H1 (cell line): ENCODE results near the gene LYVE1. TPM values are rescaled to one million over a fixed set of nuclear protein-coding genes. Genes with fewer than 3 reads are reported as not detected.

Experiments used
- CTCF ChIA-PET: fragments of 300-600 bp; sonication (Branson Sonifier 250); formaldehyde crosslinking; loops from one replicate; lab custom pipeline; 2021; ENCODE audit not compliant: partially characterized antibody; lab: Charles Lee
- POLR2A ChIA-PET: fragments of 300-600 bp; sonication (Branson Sonifier 250); formaldehyde crosslinking; loops from one replicate; lab custom pipeline; 2021; ENCODE audit warnings: inconsistent platforms; ENCODE audit not compliant: partially characterized antibody; lab: Charles Lee
- DNase-seq, 2 experiments: peaks; one replicate each; pipeline versions ENCODE4 v3.0.0 to v3.0.0-alpha.2; 2010 to 2022; ENCODE audit warnings: low spot score in 2 of 2, low read depth in 1 of 2, mixed read lengths in 1 of 2
- FAIRE-seq: peaks from 2 replicates; lab custom pipeline; 2011; peaks lifted over from hg19 to GRCh38; lab: Jason Lieb, UNC
- H2AFZ ChIP-seq: 2 replicates; pipeline ENCODE4 v1.8.1; 2012; ENCODE audit warnings: low read length, inconsistent platforms
- H2AK5ac ChIP-seq: 2 replicates; pipeline ENCODE4 v1.6.1; 2013; ENCODE audit warnings: low read depth, low read length
- H2BK120ac ChIP-seq: replicated peaks from 2 replicates; pipeline ENCODE3; 2013; ENCODE audit warnings: low read depth, low read length, inconsistent platforms
- H2BK12ac ChIP-seq: 2 replicates; pipeline ENCODE4 v1.6.1; 2013; ENCODE audit warnings: low read depth, low read length
- H2BK15ac ChIP-seq: 2 replicates; pipeline ENCODE4 v1.6.1; 2013; ENCODE audit warnings: low read length
- H2BK20ac ChIP-seq: 2 replicates; pipeline ENCODE4 v1.6.1; 2013; ENCODE audit warnings: low read length
- H2BK5ac ChIP-seq: 2 replicates; pipeline ENCODE4 v1.6.1; 2013; ENCODE audit warnings: low read depth, low read length
- H3K14ac ChIP-seq: 2 replicates; pipeline ENCODE4 v1.6.1; 2013; ENCODE audit warnings: inconsistent platforms; ENCODE audit not compliant: insufficient read length
- H3K18ac ChIP-seq: 2 replicates; pipeline ENCODE4 v1.6.1; 2013; ENCODE audit warnings: low read length; ENCODE audit errors: extremely low read depth
- H3K23ac ChIP-seq: 2 replicates; pipeline ENCODE4 v1.6.1; 2013; ENCODE audit warnings: inconsistent platforms; ENCODE audit not compliant: insufficient read length
- H3K23me2 ChIP-seq: 2 replicates; pipeline ENCODE4 v1.6.1; 2013; ENCODE audit warnings: low read depth, low read length
- H3K27ac ChIP-seq: 2 replicates; pipeline ENCODE4 v1.6.1; 2011; ENCODE audit warnings: low read depth, low read length, inconsistent platforms
- H3K27me3 ChIP-seq, 4 experiments: replicated peaks in 1 of 4; 1 replicate in 1 of 4; 2 replicates in 3 of 4; pipeline versions ENCODE4 v1.6.1 to v1.8.1; 2011 to 2013; ENCODE audit warnings: low read length in 3 of 4, mild to moderate bottlenecking in 3 of 4, inconsistent platforms in 2 of 4, mixed read lengths in 2 of 4, moderate library complexity in 1 of 4; ENCODE audit not compliant: control insufficient read depth in 3 of 4, insufficient read depth in 3 of 4; ENCODE audit errors: extremely low read depth in 1 of 4
- H3K36me3 ChIP-seq, 4 experiments: 2 replicates each; pipeline versions ENCODE4 v1.6.1 to v1.8.1; 2011 to 2013; ENCODE audit warnings: mild to moderate bottlenecking in 4 of 4, low read length in 3 of 4, moderate library complexity in 2 of 4, control low read depth in 1 of 4, inconsistent platforms in 1 of 4; ENCODE audit not compliant: insufficient read depth in 4 of 4, control insufficient read depth in 2 of 4
- H3K4ac ChIP-seq: replicated peaks from 2 replicates; pipeline ENCODE3; 2013; ENCODE audit warnings: low read length, low read depth, mixed read lengths, inconsistent platforms; ENCODE audit not compliant: insufficient read length
- H3K4me1 ChIP-seq, 4 experiments: replicated peaks in 1 of 4; 1 replicate in 1 of 4; 2 replicates in 3 of 4; pipeline versions ENCODE4 v1.6.1 to v1.8.1; 2011 to 2013; ENCODE audit warnings: low read length in 3 of 4, inconsistent platforms in 2 of 4, mixed read lengths in 1 of 4; ENCODE audit not compliant: insufficient read depth in 4 of 4, control insufficient read depth in 3 of 4
- H3K4me2 ChIP-seq, 2 experiments: 2 replicates each; pipeline versions ENCODE4 v1.6.1 to v1.8.1; 2011 to 2013; ENCODE audit warnings: low read depth in 2 of 2, low read length in 2 of 2, control low read depth in 1 of 2, inconsistent platforms in 1 of 2, mild to moderate bottlenecking in 1 of 2; ENCODE audit not compliant: insufficient read depth in 1 of 2
- H3K4me3 ChIP-seq, 4 experiments: fragments of 200-600, 300-600 bp in 1 of 4; sonication (generic), shearing (Covaris generic), sonication (Bioruptor Twin) in 1 of 4; 2 replicates each; pipeline versions ENCODE4 v1.5.1 to v1.8.1; 2011 to 2016; ENCODE audit warnings: low read length in 4 of 4, low read depth in 3 of 4, control low read depth in 2 of 4, inconsistent platforms in 2 of 4, mild to moderate bottlenecking in 2 of 4, mixed read lengths in 1 of 4, moderate library complexity in 1 of 4; ENCODE audit not compliant: insufficient read depth in 2 of 4; ENCODE audit errors: extremely low read depth in 1 of 4
- H3K56ac ChIP-seq: replicated peaks from 2 replicates; pipeline ENCODE3; 2013; ENCODE audit warnings: low read depth, mild to moderate bottlenecking, mixed read lengths, low read length, inconsistent platforms; ENCODE audit not compliant: insufficient read length
- H3K79me1 ChIP-seq: 2 replicates; pipeline ENCODE4 v1.6.1; 2013; ENCODE audit warnings: low read depth, low read length, control low read depth
- H3K79me2 ChIP-seq, 2 experiments: 2 replicates each; pipeline versions ENCODE4 v1.6.1 to v1.8.1; 2012 to 2013; ENCODE audit warnings: low read length in 2 of 2, mild to moderate bottlenecking in 2 of 2, inconsistent platforms in 1 of 2; ENCODE audit not compliant: insufficient read depth in 2 of 2, control insufficient read depth in 1 of 2
- H3K9ac ChIP-seq, 4 experiments: replicated peaks in 1 of 4; 1 replicate in 1 of 4; 2 replicates in 3 of 4; pipeline versions ENCODE4 v1.6.1 to v1.8.1; 2011 to 2013; ENCODE audit warnings: low read depth in 3 of 4, low read length in 3 of 4, control low read depth in 2 of 4, mild to moderate bottlenecking in 2 of 4, moderate library complexity in 2 of 4, inconsistent platforms in 1 of 4; ENCODE audit errors: extremely low read depth in 1 of 4
- H3K9me3 ChIP-seq, 2 experiments: 2 replicates each; pipeline versions ENCODE4 v1.6.1 to v1.8.1; 2012 to 2013; ENCODE audit warnings: mild to moderate bottlenecking in 2 of 2, moderate library complexity in 2 of 2, control low read depth in 1 of 2, inconsistent platforms in 1 of 2, low read depth in 1 of 2, low read length in 1 of 2, mixed read lengths in 1 of 2; ENCODE audit not compliant: insufficient read depth in 2 of 2
- H4K20me1 ChIP-seq, 2 experiments: replicated peaks in 1 of 2; 2 replicates each; pipeline versions ENCODE3 to v1.8.1; 2011 to 2013; ENCODE audit warnings: inconsistent platforms in 2 of 2, low read length in 2 of 2, mild to moderate bottlenecking in 1 of 2; ENCODE audit not compliant: insufficient read depth in 2 of 2, control insufficient read depth in 1 of 2
- H4K5ac ChIP-seq: 2 replicates; pipeline ENCODE4 v1.6.1; 2013; ENCODE audit warnings: low read length, low read depth, mixed read lengths, inconsistent platforms; ENCODE audit not compliant: insufficient read length
- H4K8ac ChIP-seq: 2 replicates; pipeline ENCODE4 v1.8.0; 2013; ENCODE audit warnings: mild to moderate bottlenecking, moderate library complexity, low read length, inconsistent platforms; ENCODE audit not compliant: insufficient read depth; ENCODE audit errors: extremely low read depth
- H4K91ac ChIP-seq: replicated peaks from 2 replicates; pipeline ENCODE3; 2013; ENCODE audit warnings: low read length, mixed read lengths, inconsistent platforms; ENCODE audit not compliant: insufficient read length
- CHD1 ChIP-seq: IDR thresholded peaks from 2 replicates; pipeline ENCODE4 v1.6.1; 2012; ENCODE audit warnings: low read depth, low read length, improper control_type of control experiment
- CREB1 ChIP-seq: IDR thresholded peaks from 2 replicates; pipeline ENCODE4 v1.6.1; 2012; ENCODE audit warnings: inconsistent platforms
- EZH2 ChIP-seq: fragments of 200-600 bp; sonication (generic); IDR thresholded peaks from 2 replicates; pipeline ENCODE4 v1.7.1; 2012; ENCODE audit warnings: low read depth, mild to moderate bottlenecking, moderate library complexity, low read length, inconsistent platforms; ENCODE audit not compliant: severe bottlenecking
- FOSL1 ChIP-seq: IDR thresholded peaks from 2 replicates; pipeline ENCODE4 v1.6.1; 2011; ENCODE audit warnings: mild to moderate bottlenecking, low read depth, low read length, moderate library complexity; ENCODE audit not compliant: insufficient read depth
- GTF2F1 ChIP-seq: IDR thresholded peaks from 2 replicates; pipeline ENCODE4 v1.6.1; 2012; ENCODE audit warnings: low read depth, low read length, improper control_type of control experiment, borderline replicate concordance
- HDAC2 ChIP-seq, 2 experiments: fragments of 300-600 bp in 1 of 2; sonication (generic) in 1 of 2; IDR thresholded peaks; 2 replicates each; pipeline ENCODE4 v1.6.1; 2011 to 2012; ENCODE audit warnings: low read depth in 2 of 2, low read length in 2 of 2, mild to moderate bottlenecking in 2 of 2, moderate library complexity in 2 of 2, borderline replicate concordance in 1 of 2, inconsistent platforms in 1 of 2
- JUND ChIP-seq: IDR thresholded peaks from 2 replicates; pipeline ENCODE4 v1.6.1; 2011; ENCODE audit warnings: mild to moderate bottlenecking, improper control_type of control experiment, low read length
- MAFK ChIP-seq: IDR thresholded peaks from 2 replicates; pipeline ENCODE4 v1.6.1; 2012; ENCODE audit warnings: low read depth, mild to moderate bottlenecking, improper control_type of control experiment, low read length
- POLR2A ChIP-seq, 2 experiments: IDR thresholded peaks; 1 replicate in 1 of 2; 2 replicates in 1 of 2; pipeline ENCODE4 v1.6.1; 2011; ENCODE audit warnings: low read depth in 2 of 2, low read length in 2 of 2, mild to moderate bottlenecking in 2 of 2; ENCODE audit errors: control extremely low read depth in 1 of 2
- POLR2AphosphoS5 ChIP-seq: IDR thresholded peaks from 2 replicates; pipeline ENCODE4 v1.6.1; 2011; ENCODE audit warnings: low read depth, low read length
- RXRA ChIP-seq: IDR thresholded peaks from 2 replicates; pipeline ENCODE4 v1.6.1; 2011; ENCODE audit warnings: low read depth, mild to moderate bottlenecking, low read length, moderate library complexity; ENCODE audit not compliant: insufficient read depth
- SP1 ChIP-seq: IDR thresholded peaks from 2 replicates; pipeline ENCODE4 v1.6.1; 2011; ENCODE audit warnings: low read depth, low read length
- SP2 ChIP-seq: IDR thresholded peaks from 2 replicates; pipeline ENCODE4 v1.6.1; 2012; ENCODE audit warnings: mild to moderate bottlenecking, low read length, inconsistent platforms
- TAF1 ChIP-seq: IDR thresholded peaks from 2 replicates; pipeline ENCODE4 v1.6.1; 2011; ENCODE audit warnings: mild to moderate bottlenecking, low read depth, low read length
- TAF7 ChIP-seq: optimal IDR thresholded peaks from 2 replicates; pipeline ENCODE3; 2011; ENCODE audit warnings: low read depth, mild to moderate bottlenecking, inconsistent platforms, low read length, moderate library complexity, borderline replicate concordance
- ZNF274 ChIP-seq: IDR thresholded peaks from 2 replicates; pipeline ENCODE4 v1.7.0; 2012; ENCODE audit warnings: low read length, borderline replicate concordance; ENCODE audit errors: extremely low read depth
- WGBS, 2 experiments: shearing (Covaris generic) in 1 of 2; methylation state at CpG; one replicate each; pipeline versions ENCODE4 v1.1.6 to v1.1.7; 2013 to 2015; ENCODE audit warnings: low lambda C conversion rate in 2 of 2, mixed read lengths in 2 of 2, inconsistent platforms in 1 of 2, low coverage in 1 of 2, missing lambda C conversion rate in 1 of 2; ENCODE audit not compliant: insufficient replicate concordance in 2 of 2, insufficient coverage in 1 of 2, insufficient read length in 1 of 2; ENCODE audit errors: extremely low coverage in 1 of 2, missing lambda C conversion rate in 1 of 2; 5-methylcytosine and 5-hydroxymethylcytosine counted together
- polyA plus RNA-seq, 7 experiments: library from polyadenylated mRNA; depleted of rRNA in 3 of 7; stranded (reverse) in 5 of 7; unstranded in 2 of 7; fragments of >200 nt in 5 of 7; fragments of 200-250 nt in 2 of 7; gene quantifications; 1 replicate in 5 of 7; 2 replicates in 1 of 7; 4 replicates in 1 of 7; pipeline versions ENCODE4 v1.2.1 to v1.2.3, GENCODE V29; 2011 to 2013; ENCODE audit warnings: missing spikeins in 2 of 7, mixed read lengths in 2 of 7
- total RNA-seq: library from RNA; stranded (reverse); fragmentation: NEBNext Ultra II Directional; extraction: Animal tissue kit (Norgen Biotek cat#: 25700); gene quantifications from 2 replicates; pipeline ENCODE4 v1.2.1, GENCODE V29; 2021

Gene LYVE1
- total and polyA plus RNA-seq, 2 of the 8 experiments (the other 6 are each of a cell fraction or from before 2014, with no cell fraction given), result 0.09 TPM; not detected in 1

DNA sequence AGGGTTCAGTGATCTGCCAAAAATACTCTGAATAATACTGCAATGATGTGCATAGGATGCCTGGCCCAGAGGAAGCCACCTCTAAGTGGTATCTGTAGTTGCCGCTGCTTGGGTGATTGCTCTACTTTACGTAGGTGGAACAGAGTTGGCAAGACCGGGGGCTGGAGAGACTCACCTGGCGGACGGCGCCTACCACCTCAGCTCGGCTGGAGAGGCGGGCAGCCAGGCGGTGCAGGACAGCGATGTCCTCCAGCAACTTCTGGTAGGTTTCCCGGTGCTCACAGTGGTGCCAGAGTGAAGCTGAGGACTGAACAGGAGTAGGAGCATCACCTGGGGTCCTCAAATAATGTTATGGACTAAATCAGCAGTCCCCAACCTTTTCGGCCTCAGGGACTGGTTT is 34.5 kb upstream of the LYVE1 start:
- Histone ChIP-seq H2AK5ac (no peak overlapping the region), H3K9me3 (no peaks in the 10 kb centered on the region), H3K9ac (no peak overlapping the region), H3K79me1 (no peaks in the 10 kb centered on the region), H3K18ac (no peak overlapping the region), H2BK5ac (no peak overlapping the region), H3K4me2 (no peak overlapping the region), H3K56ac (no peak overlapping the region), H4K5ac (no peak overlapping the region), H3K4me3 (no peak overlapping the region), H3K23ac (no peak overlapping the region), H4K8ac (no peak overlapping the region; the same call in 1 of the 2 replicates), H3K23me2 (no peaks in the 10 kb centered on the region), H3K79me2 (no peaks in the 10 kb centered on the region; a peak in 1 of 4 replicates), H3K14ac (no peak overlapping the region), H3K36me3 (no peaks in the 10 kb centered on the region), H2BK120ac (no peak overlapping the region), H3K27me3 (no peaks in the 10 kb centered on the region), H3K4me1 (peaks cover 0 to 12% (median 6%) of the 10 kb centered on the region in 4 experiments; a peak in 5 of 7 replicates), H2BK15ac (no peak overlapping the region), H3K4ac (no peak overlapping the region), H3K27ac (no peak overlapping the region), H4K20me1 (no peaks in the 10 kb centered on the region), H2AFZ (no peak overlapping the region), H4K91ac (no peak overlapping the region), H2BK12ac (no peak overlapping the region), H2BK20ac (no peak overlapping the region)
- 95% methylated on average over 12 of the region's 12 CpGs; no CpG with 5 or more reads in 1 of the 2 experiments for WGBS, 2 experiments
- ChIA-PET POLR2A (no interaction called here), CTCF (interaction anchor here (1.2 to 6.3 kb wide), 6 partner anchors 15 to 201 kb away, joined by 3 to 29 read pairs (median 6); no protein-coding TSS in a partner anchor)
- DNase-seq, result no peak
- FAIRE-seq, result no peak
- TF ChIP-seq CREB1 (no peak), SP1 (no peak), SP2 (no peak), EZH2 (no peak), JUND (no peak), RXRA (no peak), MAFK (no peak), POLR2AphosphoS5 (no peak), GTF2F1 (no peak), CHD1 (no peak), TAF7 (no peak), HDAC2 (IDR thresholded peaks at IDR 0.05; ENCODE audit: borderline replicate concordance in 1 of 2, low read depth in 2 of 2, low read length in 2 of 2) (no peak), FOSL1 (no peak), POLR2A (IDR thresholded peaks at IDR 0.05; ENCODE audit: control extremely low read depth in 1 of 2, low read depth in 2 of 2, low read length in 2 of 2) (no peak), TAF1 (no peak), ZNF274 (no peak)
